Forelimb muscle (tissue), 1 donor: ENCODE measurements around the gene HHLA2. TPM values are rescaled to one million over a fixed set of nuclear protein-coding genes. Genes with fewer than 3 reads are reported as not detected.
"Not testable (repeated sequence)": the region's sequence is repeated elsewhere in the genome, so short reads cannot be mapped to it uniquely, and the experiment has no call there.

Experiments
- DNase-seq: peaks from one replicate; pipeline ENCODE4 v3.0.0-alpha.2; 2013; ENCODE audit warnings: low read depth
- polyA plus RNA-seq: library from polyadenylated mRNA; unstranded; fragments of 120-200 nt; gene quantifications from one replicate; pipeline ENCODE4 v1.2.1, GENCODE V29; 2013; ENCODE audit not compliant: insufficient read length

Gene HHLA2
- not detected for polyA plus RNA-seq

- DNase-seq = no peak
Measured at GRCh38 chr3:108296239-108296638, at the start of gene HHLA2. HHLA2 (plus strand) TSS chr3:108296548; CDS start chr3:108351814, 55,266 bp downstream.

DNA sequence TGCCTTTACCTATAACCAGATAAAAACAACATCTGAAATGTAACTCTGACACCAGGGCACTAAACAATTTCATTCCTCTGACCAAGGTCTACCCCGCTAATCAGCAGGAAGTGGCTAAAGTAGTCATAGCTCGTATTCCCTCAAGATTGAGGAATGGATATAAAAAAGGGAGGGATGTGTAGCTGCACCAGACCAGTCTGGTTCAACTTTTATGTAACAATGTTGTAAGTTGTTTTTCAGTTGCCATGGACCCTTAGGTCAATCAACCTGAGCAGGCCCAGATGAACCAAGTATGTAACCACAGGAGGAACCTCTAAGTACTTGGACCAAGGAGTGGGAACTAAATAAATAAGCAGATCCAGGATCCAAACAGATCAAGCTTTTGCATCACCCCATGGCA is 45.7 kb upstream of the HHLA2 start:
- DNase-seq = no peak

DNA sequence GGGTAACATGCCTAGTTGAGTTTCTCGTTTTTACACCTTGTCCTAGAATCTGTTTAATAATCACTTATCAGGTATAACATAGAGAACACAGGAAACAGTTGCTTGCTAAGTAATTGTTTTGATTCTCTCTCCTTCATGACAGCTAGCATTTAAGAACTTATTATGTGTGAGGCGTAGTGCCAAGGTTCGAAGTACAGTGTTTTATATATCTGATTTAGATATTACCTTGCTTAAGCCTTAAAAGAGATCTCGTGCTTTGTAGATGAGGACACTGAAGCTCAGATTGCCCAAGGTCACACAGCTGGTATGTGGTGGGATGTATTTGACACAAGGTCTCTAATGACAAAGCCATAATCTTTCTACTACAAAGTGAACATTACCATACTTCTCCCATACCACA is 45.1 kb upstream of the HHLA2 start:
- no peak for DNase-seq

- no peak for DNase-seq
Measured at GRCh38 chr3:108251844-108252243, 44.5 kb upstream of the HHLA2 start.

DNA sequence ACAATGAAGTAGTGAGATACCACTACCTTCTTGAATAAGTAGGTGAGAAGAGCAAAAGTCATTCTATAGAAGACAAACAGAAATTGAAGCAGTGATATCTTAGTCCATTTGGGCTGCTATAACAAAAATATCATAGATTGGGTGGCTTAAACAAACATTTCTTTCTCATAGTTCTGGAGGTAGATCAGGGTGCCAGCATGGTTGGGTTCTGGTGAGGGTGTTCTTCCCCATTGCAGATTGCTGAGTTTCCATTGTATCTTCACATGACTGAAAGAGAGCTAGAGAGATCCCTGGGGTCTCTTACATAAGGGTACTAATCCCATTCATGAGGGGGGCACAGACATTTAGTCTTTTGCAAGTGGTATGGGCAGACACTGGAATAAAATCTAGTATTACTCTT is 41.2 kb upstream of the HHLA2 start:
- DNase-seq = no peak

- DNase-seq = not testable (repeated sequence)
Measured at GRCh38 chr3:108264534-108265298, 31.6 kb upstream of the HHLA2 start.

DNA sequence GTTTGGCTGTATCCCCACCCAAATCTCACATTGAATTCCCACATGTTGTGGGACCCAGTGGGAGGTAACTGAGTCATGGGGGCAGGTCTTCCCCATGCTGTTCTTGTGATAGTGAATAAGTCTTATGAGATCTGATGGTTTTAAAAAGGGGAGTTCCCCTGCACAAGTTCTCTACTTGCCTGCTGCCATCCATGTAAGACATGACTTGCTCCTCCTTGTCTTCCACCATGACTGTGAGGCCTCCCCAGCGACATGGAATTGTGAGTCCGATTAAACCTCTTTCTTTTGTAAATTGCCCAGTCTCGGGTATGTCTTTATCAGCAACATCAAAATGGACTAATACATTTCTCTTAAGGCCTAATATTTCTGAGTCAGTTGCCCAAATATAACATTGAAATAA is 28.1 kb upstream of the HHLA2 start:
- DNase-seq = not testable (repeated sequence)

- DNase-seq = no peak
Measured at GRCh38 chr3:108271626-108272025, 24.7 kb upstream of the HHLA2 start.

DNA sequence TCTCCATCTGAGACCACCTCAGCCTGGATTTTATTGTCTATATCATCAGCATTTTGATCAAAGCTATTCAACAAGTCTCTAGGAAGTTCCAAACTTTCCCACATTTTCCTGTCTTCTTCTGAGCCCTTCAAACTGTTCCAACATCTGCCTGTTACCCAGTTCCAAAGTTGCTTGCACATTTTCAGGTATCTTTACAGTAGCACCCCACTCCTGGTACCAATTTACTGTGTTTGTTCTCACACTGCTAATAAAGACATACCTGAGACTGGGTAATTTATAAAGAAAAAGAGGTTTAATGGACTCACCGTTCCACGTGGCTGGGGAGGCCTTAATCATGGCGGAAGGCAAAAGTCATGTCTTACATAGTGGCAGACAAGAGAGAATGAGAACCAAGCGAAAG is 17.3 kb upstream of the HHLA2 start:
- DNase-seq = not testable (repeated sequence)

- no peak for DNase-seq
Measured at GRCh38 chr3:108280476-108280875, 15.9 kb upstream of the HHLA2 start.

DNA sequence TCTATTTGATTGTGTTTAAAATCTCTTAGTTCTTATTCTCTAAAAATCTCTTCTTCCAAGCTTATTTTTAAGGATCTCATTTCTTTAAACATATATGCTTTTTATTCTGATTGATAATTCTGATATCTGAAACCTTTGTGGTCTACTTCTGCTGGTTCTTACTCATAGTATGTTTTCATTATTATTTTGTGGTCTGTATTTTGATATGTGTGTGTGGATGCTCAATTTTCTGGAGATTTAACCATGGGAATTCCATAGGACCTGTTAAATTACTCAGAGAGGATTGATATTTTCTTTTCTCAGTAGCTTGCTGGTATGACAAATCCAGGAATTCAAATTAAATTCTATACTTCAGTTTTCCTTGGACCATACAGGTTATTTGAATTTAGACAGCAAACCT is 14.7 kb upstream of the HHLA2 start:
- DNase-seq = no peak

GRCh38 chr3:108283006-108283405 is 13.3 kb upstream of the HHLA2 start:
- no peak for DNase-seq

DNA sequence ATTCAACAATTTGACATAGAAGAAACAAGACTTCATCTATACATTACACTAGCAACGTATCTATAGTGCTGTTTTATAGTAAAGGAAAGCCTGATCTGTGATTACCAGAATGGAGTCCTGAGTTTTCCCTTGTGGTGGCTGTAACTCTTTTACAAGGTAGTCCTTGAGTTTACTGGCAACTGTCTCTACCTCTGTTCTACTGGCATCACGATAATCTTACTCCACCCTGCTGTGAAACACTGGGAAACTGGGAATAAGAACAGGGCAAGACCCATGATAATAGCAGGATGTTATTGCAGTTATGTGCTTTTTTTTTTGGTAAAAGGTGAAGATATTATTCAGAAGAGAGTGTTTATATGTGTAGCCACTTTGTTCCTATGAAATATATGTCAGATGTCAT is 12.4 kb upstream of the HHLA2 start:
- DNase-seq = no peak

- no peak for DNase-seq
Measured at GRCh38 chr3:108285176-108285575, 11.2 kb upstream of the HHLA2 start.

- DNase-seq = no peak
Measured at GRCh38 chr3:108287146-108287545, 9.2 kb upstream of the HHLA2 start.

DNA sequence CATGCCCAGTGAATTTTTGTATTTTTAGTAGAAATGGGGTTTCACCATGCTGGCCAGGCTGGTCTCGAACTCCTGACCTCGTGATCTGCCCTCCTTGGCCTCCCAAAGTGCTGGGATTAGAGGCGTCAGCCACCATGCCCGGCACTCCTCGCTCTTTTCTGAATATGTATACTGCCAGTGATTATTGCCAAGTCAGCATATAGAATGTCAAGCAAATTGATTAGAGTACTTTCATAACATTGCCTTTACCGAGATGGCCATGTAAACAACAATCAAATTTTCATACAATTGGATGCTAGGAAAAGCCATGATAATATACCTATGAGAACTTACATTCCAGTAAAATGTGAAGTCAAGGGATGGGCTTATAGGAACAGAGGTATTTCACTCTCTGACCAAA is 8.2 kb upstream of the HHLA2 start:
- not testable (repeated sequence) for DNase-seq

GRCh38 chr3:108289159-108289558 is 7.2 kb upstream of the HHLA2 start:
- no peak for DNase-seq

- peak; percentile 1 for DNase-seq
Measured at GRCh38 chr3:108292450-108292849, 3.9 kb upstream of the HHLA2 start.

DNA sequence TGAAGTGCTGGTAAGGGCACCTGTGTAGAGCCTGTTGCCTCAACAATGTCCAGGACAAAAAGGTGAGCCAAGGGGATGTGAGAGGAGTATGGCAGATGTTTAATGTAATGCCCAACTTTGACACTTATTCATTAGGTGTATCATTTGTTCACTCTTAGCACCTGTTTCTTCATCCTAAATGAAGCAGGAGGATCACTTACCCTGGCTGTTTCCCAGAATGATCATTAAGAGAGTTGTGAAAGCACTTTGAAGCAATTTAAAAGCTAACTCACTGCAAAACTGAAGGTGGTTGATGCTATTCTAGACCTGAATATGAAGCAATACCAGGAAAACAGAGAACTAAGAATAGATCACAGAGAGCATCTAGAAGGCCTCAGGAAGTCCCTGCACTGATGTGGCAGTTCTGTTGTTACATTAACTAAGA is 3.4 kb upstream of the HHLA2 start:
- no peak for DNase-seq

GRCh38 chr3:108293858-108294257 is 2.5 kb upstream of the HHLA2 start:
- no peak for DNase-seq

- DNase-seq = no peak
Measured at GRCh38 chr3:108295421-108296175, 750 bp upstream of the HHLA2 start.

DNA sequence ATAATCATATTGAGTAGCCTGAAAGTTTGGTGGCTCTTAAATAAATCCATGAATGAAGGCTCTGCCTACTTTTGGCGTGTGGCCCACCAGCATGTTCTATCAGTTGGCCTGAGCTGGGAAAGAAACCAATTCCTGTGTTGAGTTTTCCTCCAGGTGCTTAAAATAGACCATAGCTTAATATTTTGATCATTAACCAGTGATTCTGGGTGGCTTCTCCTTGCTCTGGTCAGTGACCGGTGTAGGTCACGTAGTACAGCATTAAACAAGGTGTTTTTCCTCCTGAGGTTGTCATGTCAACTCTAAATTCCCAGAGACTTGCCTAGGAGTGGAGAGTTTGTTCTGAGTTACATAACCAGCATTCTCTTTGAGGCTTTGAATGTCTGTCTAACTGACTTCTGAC is 1.3 kb downstream of the HHLA2 start:
- DNase-seq = no peak

DNA sequence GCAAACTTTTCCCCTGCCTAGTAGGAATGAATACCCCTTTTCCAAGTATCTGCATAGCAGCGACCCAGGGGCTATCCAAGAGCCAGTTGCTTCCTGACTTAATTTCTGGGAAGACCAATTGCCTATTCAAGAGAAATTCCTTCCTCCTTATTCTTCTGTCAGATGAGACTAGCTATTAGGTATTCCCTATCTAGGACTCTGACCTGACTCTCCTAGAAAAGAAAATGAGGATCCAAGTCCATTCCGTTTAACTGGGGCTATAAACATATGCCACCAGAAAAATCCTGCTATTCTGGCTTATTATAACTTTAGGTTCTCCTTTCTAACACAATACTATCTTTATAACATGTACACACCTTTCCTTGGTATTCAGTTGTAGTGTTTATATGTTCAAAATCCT is 1.7 kb downstream of the HHLA2 start:
- DNase-seq = no peak
